MM.1S (cell line): ENCODE data around the gene NEURL1B.

Experiments
- CTCF ChIP-seq: fragments of 300-600 bp; sonication (generic); IDR thresholded peaks from 2 replicates; pipeline ENCODE4 v1.5.1; 2016; ENCODE audit warnings: antibody characterized with exemption, low read length, mixed read lengths
- EZH2 ChIP-seq: fragments of 300-600 bp; sonication (generic); optimal IDR thresholded peaks from 2 replicates; pipeline ENCODE3; 2017; ENCODE audit warnings: low read depth, mild to moderate bottlenecking, antibody characterized with exemption, low read length, mixed read lengths
- EZH2phosphoT487 ChIP-seq: fragments of 300-600 bp; sonication (generic); IDR thresholded peaks from 2 replicates; pipeline ENCODE4 v1.6.1; 2018; ENCODE audit warnings: antibody characterized with exemption, low read length

GRCh38 chr5:172603251-172603806 lies 37.7 kb upstream of the NEURL1B start:
- TF ChIP-seq CTCF: no peak
- TF ChIP-seq EZH2: no peak
- no peak for TF ChIP-seq EZH2phosphoT487
